ENCODE results near the gene CCSER2.
"Not testable (repeated sequence)": the region's sequence is repeated elsewhere in the genome, so short reads cannot be mapped to it uniquely, and the experiment has no call there.

The CCSER2 gene

DNA sequence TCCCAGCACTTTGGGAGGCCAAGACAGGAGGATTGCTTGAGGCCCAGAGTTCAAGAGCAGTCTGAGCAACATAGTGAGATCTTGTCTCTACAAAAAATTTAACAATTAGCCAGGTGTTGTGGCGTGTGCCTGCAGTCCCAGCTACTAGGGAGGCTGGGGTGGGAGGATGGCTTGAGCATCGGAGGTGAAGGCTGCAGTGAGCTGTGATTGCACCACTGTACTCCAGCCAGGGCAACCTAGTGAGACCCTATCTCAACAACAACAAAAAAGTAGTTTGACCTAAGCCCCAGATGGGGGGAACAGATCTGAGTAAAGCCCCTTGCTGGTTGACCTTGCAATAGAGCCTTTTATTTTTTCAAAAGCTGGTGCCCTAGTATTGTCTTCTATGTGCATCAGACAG, 15.6 kb upstream of the CCSER2 start:
- DNase-seq: no peak

DNA sequence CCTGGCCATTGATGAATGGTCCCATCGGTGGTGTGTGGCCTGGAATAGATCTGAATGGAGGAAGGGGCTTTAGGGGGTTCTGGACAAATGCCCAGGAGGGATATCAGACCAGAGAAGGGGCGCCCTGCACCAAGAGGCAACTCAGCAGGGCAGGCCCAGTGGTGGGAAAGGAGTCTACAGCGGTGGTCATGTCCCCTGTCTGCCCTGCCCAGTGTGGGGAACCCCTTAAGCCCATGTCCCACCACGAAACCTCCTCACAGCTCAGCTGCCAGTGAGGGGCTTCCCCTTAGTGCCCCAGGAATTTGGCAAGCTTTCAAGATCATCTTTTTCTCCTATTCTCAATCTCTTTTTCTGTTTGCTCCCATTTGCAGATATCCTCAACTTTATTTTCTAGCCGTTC, 14.1 kb upstream of the CCSER2 start:
- peak; percentile 37 for DNase-seq

DNA sequence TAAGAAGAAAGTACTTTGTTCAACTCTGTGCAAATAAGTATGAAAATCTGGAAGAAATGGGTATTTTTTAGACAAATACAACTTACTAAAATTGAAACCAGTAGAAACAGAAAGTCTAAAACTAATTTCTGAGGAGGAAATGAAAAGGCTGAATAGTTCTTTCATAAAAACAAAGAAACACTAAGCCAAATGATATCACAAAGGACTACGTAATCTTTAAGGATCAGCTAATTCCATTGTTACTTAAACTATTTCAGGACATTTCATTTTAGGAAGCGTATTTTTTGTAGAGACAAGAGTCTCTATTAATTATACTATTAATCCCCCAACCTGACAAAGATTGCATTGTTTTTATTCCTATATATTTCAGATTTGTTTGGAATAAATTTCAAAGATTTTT, 11.2 kb upstream of the CCSER2 start:
- DNase-seq: no peak

DNA sequence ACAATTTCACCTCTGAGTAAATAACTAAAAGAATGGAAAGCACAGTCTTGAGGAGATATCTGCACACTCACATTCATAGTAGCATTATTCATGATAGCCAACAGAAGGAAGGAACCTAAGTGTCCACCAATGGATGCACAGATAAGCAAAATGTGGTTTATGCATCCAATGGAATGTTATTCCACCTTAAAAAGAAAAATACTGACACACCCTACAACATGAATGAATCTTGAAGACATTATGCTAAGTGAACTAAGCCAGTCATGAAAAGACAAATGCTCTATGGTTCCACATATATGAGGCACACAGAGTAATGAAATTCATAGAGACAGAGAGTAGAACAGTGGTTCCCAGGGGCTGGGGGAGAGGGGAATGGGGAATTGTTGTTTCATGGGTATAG, 6.5 kb upstream of the CCSER2 start:
- no peak for DNase-seq

DNA sequence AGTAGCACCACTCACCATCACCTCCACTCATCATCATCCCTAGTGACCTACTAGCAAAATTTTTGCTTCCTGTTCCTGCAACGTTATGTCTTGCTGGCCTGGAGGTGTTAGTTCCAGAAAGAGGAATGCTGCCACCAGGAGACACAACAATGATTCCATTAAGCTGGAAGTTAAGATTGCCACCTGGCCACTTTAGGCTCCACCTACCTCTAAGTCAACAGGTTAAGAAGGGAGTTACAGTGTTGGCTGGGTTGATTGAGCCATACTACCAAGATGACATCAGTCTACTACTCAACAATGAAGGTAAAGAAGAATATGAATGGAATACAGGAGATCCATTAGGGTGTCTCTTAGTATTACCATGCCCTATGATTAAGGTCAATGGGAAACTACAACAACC, 4.8 kb upstream of the CCSER2 start:
- DNase-seq: not testable (repeated sequence)

DNA sequence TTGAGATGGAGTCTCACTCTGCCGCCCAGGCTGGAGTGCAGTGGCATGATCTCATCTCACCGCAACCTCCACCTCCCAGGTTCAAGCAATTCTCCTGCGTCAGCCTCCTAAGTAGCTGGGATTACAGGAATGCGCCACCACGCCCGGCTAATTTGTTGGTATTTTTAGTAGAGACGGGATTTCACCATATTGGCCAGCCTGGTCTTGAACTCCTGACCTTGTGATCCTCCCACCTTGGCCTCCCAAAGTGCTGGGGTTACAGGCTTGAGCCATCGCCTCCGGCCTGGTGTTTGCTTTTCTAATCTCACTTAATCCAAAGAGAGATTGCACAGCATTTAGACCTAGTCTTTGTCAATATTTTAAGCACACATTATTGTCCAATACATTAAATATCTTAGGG, 1.4 kb upstream of the CCSER2 start:
- DNase-seq: peak; percentile 21

DNA sequence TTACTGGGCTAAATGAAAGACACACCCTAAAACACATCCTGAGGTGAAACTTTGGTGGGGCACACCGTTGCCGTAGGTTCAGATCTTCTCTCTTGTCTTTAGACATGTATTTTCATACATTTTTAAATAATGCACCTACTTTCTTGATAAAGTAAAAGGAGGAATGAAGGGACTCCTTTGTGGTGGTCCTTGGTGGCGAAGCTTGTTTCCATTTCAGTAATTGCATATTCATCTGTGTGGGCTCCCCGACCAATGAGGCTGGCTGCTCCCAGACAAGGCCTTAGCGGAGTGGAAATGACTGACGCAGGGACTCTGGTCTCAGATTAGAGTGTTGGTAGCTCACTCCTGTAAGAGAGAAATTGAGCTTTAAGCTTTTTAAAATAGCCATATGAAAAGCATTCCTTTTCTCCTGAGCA, 815 bp downstream of the CCSER2 start:
- DNase-seq: no peak

DNA sequence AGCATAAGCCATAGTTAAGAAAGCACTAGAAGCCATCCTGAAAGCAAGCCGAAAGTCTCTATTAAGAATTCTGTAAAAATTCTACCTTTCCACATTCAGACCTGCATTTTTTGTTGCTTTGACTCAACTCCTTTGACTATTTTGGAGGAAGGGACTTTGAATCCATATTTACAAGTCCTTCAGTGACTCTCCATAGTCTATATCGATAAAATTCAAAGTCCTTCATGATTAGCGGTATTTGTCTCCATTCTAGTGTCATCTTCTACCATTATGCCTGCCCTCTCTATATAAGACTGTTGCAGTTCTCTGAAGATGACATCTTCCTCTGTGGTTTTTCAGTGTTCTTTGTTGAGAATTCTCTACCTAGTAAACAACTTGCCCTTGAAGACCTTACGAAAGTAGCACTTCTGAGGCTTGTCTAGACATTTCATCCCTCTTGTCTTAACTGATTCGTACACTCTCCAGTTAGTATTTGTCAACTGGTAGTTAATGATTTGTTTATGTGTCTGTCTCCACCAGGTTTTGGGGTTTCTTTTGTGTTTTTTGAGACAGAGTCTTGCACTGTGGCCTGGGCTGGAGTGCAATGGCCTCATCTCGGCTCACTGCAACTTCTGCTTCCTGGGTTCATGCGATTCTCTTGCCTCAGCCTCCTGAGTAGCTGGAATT, 1.7 kb downstream of the CCSER2 start:
- no peak for DNase-seq

DNA sequence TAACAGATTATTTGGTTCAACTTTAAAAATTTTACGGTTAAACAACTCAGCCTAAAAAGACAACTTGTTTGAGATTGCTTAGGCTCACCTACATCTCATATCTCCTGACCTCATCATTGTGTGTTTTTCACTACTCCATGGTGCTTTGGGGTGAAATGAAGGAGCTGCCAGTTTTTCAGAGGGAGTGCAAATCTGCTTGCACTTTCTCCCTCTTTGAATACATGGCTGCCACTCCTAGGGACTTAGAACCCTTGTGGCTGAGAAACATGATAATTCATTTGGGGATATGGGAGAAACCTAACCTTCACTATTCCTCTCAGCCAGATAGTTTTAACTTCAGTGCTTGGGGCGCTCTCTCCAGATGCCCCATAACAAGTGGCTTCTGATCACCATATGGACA, 2.7 kb downstream of the CCSER2 start:
- DNase-seq: no peak

DNA sequence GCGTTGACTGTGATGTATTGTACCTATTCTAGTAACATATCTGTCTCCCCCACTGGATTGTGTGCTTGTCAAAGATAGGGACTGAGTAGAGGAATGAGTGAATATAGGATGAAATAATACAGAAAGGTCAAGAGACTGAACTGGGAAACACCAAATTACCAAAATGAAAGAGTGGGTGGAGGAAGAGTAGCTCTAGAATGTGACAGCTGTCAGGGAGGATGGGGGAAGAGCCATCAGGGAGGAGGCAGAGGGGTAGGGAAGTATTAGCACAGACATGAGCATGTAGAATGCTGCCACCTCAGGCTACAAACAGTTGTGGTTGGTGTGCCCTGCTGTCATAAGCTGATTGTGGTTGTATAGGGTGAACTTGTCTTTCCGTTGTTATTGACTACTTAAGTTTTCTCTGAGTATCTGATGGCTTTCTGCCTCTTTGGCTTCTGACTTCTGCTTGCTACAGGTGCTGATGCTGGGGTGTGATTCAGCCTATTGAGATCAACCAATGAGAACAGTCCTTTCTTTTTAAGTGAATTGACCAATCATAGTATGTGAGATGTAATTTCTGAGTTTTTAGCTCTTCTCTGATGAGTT, 5.6 kb downstream of the CCSER2 start:
- DNase-seq: peak; percentile 78

DNA sequence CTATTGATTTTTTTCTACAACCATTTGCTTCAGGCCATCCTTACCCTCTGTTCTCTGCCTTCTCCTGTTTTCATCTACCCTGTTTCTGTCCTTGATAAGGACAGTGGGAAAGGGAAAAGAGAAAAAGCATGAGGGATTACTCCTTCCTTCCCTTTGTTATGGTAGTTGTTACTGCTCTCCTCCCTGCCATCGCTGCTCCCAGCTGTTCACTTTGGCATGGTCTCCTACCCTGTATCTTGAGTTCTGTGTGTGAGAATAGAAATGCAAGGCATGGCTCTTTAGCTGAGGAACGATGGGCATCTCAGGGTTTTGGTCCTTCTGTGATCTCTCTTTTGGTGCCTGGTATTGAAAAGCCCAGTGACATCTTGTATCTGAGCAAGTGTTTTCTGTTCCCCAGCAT, 6.4 kb downstream of the CCSER2 start:
- no peak for DNase-seq

DNA sequence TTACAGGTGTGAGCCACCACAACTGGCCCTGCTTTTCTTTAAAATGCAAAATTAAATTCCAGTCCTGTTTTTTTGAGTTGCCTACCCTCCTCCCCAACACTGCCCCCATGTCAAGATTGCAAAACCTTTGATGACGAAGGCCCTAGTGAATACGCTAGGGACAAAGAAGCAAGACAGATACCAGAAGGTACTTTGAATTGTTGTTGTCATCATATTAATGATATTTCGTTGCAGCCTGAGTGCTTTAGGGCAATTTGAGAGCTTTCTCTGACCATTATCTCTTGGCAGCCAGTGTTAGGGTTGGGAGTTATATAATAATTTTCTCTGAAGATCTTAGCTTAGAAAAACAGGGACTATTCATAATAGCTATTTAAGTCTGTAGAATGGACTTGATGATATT, 7.1 kb downstream of the CCSER2 start:
- no peak for DNase-seq

DNA sequence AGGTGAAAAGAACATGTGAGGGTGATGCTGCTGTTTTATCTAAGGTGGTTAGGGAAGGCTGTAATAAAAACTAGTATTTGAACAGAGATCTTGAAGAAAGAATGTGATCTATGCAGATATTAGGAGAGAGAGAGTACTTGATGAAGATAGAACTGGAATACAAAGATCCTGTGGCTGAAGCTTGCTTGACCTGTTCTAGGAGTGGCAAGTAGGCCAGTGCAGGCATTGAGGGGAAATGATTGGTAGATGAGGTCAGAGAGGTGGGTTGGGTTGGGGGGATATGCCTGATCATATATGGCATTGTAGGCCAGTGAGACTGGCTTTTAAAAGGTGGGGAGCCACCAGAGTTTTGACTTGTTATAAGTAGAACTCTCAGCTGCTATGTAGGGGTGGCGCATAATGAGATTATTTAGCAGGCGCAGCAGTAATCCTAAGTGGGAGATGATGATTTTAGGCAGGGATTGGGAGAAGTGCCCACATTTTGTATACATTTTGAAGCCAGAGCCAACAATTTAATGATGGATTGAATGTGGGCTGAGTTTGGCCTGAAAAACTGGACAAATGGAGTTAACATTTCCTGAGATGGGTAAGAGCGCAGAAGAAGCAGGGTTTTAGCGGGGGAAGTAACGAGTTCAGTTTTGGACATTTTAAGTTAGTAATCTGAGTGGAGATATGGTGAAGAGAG, 8.2 kb downstream of the CCSER2 start:
- DNase-seq: no peak

DNA sequence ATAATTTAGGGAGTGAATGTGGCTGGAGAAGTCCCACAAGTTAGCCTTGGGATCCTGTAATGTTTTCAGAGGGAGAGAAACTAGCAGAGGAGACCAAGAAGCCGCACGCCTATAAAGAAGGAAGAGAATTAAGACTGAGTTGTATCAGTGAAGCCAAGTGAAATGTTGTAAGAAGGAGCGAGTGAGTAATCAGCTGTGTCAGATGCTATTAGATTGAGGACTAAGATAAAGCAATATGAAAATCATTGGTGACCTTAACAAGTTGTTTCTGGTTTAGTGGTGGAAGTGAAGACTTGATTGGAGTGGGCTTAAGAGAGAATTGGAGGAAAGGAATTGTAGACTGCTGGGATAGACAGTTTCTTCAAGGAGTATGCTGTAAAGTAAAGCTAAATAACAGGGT, 8.8 kb downstream of the CCSER2 start:
- peak; percentile 14 for DNase-seq

DNA sequence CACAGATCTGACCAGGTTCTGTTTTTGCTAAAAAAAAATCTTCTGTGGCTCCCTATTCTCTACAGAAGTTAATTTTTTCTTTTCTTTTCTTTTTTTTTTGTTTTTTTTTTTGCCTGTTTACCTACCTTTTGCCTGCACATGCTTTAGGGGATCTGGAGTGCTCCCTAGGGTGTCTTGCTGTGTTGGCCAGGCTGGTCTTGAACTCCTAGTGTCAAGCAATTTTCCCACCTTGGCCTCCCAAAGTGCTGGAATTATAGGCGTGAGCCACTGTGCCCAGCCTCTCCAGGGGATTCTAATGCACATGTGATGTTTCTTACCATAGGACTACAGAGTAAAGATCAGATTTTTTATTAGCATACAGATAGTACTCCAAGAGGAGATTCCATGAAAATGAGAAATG, 10.6 kb downstream of the CCSER2 start:
- no peak for DNase-seq

DNA sequence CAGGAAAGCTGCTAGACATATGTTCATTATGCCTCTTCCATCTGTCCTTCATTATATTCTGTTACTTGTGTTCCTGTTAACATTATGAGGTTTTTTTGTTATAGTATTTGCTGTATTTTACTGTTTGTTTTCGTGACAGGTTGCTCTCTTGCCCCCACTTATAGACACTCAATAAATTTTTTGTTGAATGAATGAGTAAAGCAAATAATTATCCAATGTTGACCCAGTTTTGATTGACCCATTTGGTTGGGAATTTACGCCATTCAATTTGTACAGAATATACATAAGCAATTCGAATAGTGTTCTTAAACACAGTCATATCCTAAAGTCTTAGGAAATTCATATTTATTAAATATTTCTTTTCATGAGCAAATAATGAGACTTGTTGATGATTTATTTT, 11.8 kb downstream of the CCSER2 start:
- DNase-seq: no peak

DNA sequence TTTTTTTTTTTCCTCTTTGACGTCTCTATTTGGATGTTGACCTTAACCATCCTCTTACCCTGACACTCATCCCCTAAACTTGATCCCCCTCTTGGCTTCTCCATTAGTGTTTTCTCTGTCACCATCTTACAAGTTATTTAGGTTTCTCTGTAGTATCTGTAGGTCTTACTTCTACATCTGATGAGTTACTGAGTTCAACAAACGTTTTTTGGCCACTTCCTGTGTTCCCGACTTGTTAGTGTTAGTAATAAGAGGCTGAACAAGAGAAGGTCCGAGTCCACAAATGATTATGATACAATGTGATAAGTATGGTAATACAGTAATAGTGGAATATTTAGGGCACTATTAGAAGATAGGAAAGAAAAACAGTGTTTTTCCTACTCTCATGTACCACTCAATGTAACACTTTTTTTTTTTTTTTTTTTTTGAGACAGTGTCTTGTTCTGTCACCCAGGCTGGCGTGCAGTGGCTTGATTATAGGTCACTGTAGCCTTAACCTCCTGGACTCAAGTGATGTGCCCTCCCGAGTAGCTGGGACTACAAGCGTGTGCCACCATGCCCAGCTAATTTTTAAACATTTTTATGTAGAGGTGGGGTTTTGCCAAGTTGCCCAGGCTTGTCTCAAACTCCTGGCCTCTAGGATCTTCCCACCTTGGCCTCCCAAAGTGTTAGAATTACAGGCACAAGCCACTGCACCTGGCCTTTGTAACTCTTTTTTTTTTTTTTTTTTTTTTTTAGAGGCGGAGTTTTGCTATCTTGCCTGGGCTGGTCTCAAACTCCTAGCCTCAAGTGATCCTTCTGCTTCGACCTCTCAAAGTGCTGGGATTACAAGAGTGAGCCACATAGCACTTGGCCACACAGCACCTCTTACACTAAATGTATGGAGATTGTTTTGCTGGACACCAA, 12.5 kb downstream of the CCSER2 start:
- no peak for DNase-seq

DNA sequence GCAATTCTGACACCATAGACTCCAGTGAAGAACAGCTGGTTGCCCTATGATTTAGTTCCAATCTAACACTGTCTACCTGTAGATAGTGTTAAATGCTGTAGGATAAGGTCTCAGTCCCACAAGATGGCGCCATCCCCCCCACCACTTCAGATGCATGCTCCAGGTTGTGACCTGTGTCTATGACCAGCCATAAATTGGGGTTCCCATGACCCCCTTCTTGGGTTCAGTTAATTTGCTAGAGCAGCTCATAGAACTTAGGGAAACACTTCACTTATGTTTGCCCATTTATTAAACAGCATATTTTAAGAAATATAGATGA, 13.1 kb downstream of the CCSER2 start:
- no peak for DNase-seq

DNA sequence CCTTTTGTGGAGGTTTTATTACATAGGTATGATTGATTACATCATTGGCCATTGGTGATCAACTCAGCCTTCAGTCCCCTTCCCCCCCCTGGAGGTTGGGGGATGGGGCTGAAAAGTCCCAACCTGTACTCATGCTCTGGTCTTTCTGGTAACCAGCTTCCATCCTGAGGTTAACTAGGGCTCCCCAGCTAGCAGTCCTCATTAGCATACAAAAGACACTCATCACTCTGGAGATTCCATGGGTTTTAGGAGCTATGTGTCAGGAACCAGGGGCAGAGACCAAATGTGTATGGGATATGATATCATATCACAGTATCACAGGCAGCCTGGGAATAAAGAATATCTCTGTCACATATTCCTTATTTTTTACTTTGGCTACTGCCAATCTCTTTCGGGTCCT, 13.6 kb downstream of the CCSER2 start:
- DNase-seq: no peak

DNA sequence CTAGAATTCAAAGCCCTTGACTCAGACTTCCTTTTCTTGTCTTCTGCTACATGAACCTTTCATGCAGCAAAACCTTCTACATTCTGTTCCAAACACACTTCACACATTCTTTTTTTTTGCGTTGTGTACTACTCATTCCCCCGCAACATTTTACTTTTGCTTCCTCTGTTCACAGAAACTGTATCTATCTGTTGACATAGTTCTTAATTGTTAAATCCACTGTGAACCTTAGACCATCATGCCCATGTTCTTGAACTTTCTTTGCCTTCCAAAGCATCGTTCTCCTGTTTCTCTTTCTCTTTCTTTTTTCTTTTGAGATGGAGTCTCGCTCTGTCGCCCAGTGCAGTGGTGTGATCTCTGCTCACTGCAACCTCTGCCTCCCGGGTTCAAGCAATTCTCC, 14.2 kb downstream of the CCSER2 start:
- no peak for DNase-seq

DNA sequence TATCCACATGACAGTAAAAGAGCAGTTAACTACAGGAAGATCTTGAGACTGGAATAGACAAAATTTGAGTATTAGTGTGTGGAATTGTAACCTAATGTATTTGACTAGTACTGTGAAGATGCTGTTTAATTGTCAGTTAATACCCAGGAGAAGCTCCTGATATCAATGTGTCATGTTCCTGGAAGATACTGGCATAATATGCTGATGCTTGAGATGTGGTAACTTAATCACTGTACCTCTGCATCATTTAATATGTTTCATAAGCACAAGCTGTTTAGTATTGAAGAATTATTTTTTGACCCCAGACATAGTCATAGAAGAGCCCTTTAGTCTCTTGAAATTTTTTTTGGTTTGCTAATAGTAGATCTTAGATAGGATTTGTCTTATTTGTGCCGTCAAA, 15.4 kb downstream of the CCSER2 start:
- no peak for DNase-seq

DNA sequence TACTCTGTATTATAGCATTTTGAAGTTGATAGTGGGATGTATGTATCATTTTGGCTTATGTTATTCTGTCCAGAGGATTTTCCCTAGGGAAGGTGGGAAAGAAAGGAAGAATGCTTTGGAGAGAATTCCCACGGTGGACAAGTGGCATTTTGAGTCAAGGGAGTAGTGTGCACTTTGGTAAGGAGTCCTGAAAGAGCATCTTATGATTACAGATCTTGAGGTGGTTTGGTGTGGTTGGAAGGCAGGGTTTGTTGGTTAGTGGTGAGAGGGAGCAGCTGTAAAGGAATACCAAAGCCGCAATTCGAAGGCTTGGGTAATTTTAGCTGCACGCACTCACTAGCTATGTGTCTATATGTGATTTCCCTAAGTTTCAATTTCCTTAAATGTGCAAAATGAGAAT, 16.1 kb downstream of the CCSER2 start:
- DNase-seq: peak; percentile 65

DNA sequence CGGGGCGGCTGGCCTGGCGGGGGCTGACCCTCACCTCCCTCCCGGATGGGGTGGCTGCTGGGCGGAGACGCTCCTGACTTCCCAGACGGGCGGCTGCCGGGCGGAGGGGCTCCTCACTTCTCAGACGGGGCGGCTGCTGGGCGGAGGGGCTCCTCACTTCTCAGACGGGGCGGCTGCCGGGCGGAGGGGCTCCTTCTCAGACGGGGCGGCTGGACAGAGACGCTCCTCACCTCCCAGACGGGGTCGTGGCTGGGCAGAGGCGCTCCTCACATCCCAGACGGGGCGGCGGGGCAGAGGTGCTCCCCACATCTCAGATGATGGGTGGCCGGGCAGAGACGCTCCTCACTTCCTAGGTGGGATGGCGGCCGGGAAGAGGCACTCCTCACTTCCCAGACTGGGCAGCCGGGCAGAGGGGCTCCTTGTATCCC, 19.2 kb downstream of the CCSER2 start:
- not testable (repeated sequence) for DNase-seq

DNA sequence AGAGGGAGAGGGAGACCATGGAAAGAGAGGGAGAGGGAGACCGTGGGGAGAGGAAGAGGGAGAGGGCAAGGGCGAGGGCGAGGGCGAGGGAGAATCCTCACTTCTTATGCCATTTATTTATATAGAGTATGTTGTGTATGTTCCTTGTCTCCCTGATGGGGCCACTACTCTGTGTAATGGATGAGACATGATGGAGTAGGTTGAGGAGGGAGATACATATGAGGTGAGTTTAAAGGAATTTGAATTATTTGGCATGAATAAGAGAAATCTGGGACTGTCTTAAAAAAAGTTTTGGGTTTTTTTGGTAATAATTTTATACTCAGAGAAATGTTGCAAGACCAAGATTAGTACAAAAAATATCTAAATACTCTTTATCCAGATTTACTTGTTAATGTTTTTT, 20.1 kb downstream of the CCSER2 start:
- no peak for DNase-seq

Data from MV-4-11 (cell line).